GM12891 (cell line): ENCODE data around the gene KIAA1614.

ENCODE experiments used
- POLR2A ChIP-seq: IDR thresholded peaks from 2 replicates; pipeline ENCODE4 v1.6.1; 2011; ENCODE audit warnings: low read depth, low read length, control low read depth
- POLR2AphosphoS5 ChIP-seq: IDR thresholded peaks from 2 replicates; pipeline ENCODE4 v1.6.1; 2011; ENCODE audit warnings: low read depth, low read length, control low read depth
- SPI1 ChIP-seq: IDR thresholded peaks from 2 replicates; pipeline ENCODE4 v1.6.1; 2011; ENCODE audit warnings: low read depth, low read length, control low read depth
- TAF1 ChIP-seq: IDR thresholded peaks from 2 replicates; pipeline ENCODE4 v1.6.1; 2011; ENCODE audit warnings: low read depth, low read length, control low read depth

DNA sequence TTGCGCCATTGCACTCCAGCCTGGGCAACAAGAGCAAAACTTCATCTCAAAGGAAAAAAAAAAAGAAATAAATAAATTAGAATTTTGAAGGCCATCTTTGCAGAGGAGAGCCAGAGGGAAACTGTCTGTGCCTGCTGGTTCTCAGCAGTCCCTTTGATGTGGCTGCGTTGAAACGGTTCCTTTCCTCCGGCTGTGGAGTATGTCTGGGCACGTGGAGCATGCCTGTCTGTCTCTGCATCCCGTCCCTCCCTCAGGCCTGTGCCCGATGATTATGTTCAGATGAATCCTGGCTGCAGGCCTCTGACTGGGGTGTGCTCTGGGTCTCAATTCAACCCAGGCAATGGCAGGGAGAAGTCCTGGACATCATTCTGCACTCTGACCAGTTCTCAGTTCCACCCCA lies 33.4 kb downstream of the KIAA1614 start:
- TF ChIP-seq TAF1 (no peak), POLR2AphosphoS5 (no peak), POLR2A (no peak), SPI1 (no peak)
